ENCODE data around the gene TFIP11.

DNA sequence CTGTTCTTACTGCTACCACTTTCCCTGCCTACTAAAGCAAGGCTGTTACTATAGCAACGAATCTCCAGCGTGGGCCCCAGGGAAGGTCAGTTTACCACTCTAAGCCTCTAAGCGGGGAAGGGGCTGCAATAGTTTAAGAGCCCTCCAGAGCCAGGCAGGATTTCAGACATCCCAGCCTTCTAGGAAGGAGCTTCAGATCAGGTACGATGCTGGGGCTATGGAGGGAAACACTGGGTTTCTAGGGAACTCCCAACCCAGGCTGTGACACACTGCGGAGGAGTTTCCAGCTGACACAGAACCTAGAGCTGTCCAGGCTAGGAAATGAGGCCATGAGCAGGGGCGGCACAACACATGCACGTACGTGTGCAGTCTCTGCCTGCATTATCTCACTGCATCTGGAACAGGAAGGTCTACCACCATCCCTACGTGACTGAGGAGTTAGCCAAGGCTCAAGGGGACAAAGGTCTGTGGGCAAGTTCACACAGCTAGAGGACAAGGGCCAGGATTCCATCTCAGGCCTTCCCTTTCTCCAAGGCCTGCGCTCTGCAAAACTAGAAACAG lies 49.1 kb downstream of the TFIP11 start:
- TF ChIP-seq POLR2A (IDR thresholded peaks at IDR 0.05) (no peak), POLR2AphosphoS5 (IDR thresholded peaks at IDR 0.05) (no peak)
